CD4-positive, alpha-beta T cell (primary cell): ENCODE results near the gene PRKCA. TPM values are rescaled to one million over a fixed set of nuclear protein-coding genes. Genes with fewer than 3 reads are reported as not detected.

ENCODE experiments used
- ATAC-seq: fragments of 200-7000 bp; cut with Tn5 transposase; one replicate; pipeline ENCODE4 v1.10.0; 2022; ENCODE audit warnings: mild to moderate bottlenecking; ENCODE audit not compliant: poor library complexity
- CTCF ChIA-PET: fragments of 350-600 bp; sonication (Branson Sonifier 250); formaldehyde crosslinking; loops from one replicate; lab custom pipeline; 2021; ENCODE audit warnings: antibody characterized with exemption, inconsistent platforms; lab: Charles Lee
- POLR2A ChIA-PET: fragments of 350-600 bp; sonication (Branson Sonifier 250); formaldehyde crosslinking; loops from one replicate; lab custom pipeline; 2021; ENCODE audit warnings: antibody characterized with exemption, inconsistent platforms; lab: Charles Lee
- DNase-seq, 14 experiments: peaks; one replicate each; pipeline ENCODE4 v3.0.0-alpha.2; 2013 to 2020; ENCODE audit warnings: mixed read lengths in 2 of 14
- H3K27ac ChIP-seq, 2 donors: one replicate each; pipeline versions ENCODE4 v1.5.1 to v1.7.0; 2013; ENCODE audit warnings: low read length in 2 of 2, low read depth in 1 of 2, mild to moderate bottlenecking in 1 of 2
- H3K27me3 ChIP-seq, 2 experiments: 1 replicate in 1 of 2; 2 replicates in 1 of 2; pipeline versions ENCODE4 v1.6.1 to v1.7.0; 2013; ENCODE audit warnings: low read length in 2 of 2, control low read depth in 1 of 2, mild to moderate bottlenecking in 1 of 2, moderate library complexity in 1 of 2; ENCODE audit not compliant: insufficient read depth in 2 of 2, control insufficient read depth in 1 of 2
- H3K36me3 ChIP-seq: one replicate; pipeline ENCODE4 v1.6.1; 2013; ENCODE audit warnings: low read length, control low read depth; ENCODE audit not compliant: insufficient read depth
- H3K4me1 ChIP-seq: one replicate; pipeline ENCODE4 v1.6.1; 2013; ENCODE audit warnings: low read length, control low read depth; ENCODE audit not compliant: insufficient read depth
- H3K4me3 ChIP-seq: one replicate; pipeline ENCODE4 v1.5.1; 2013; ENCODE audit warnings: mild to moderate bottlenecking, low read length, moderate library complexity
- H3K9me3 ChIP-seq, 2 experiments: 1 replicate in 1 of 2; 2 replicates in 1 of 2; pipeline versions ENCODE4 v1.6.1 to v1.7.0; 2013; ENCODE audit warnings: low read length in 2 of 2, mild to moderate bottlenecking in 2 of 2, control low read depth in 1 of 2, moderate library complexity in 1 of 2; ENCODE audit not compliant: control insufficient read depth in 1 of 2, insufficient read depth in 1 of 2
- H3K27ac Mint-ChIP-seq: one replicate; pipeline ENCODE4 v1.8.0; 2020; ENCODE audit warnings: mixed read lengths
- H3K27me3 Mint-ChIP-seq: one replicate; pipeline ENCODE4 v1.8.0; 2021; ENCODE audit warnings: mixed read lengths
- H3K36me3 Mint-ChIP-seq: one replicate; pipeline ENCODE4 v1.8.0; 2021; ENCODE audit warnings: low read depth, mixed read lengths
- H3K4me1 Mint-ChIP-seq: one replicate; pipeline ENCODE4 v1.8.0; 2021; ENCODE audit warnings: low read depth, mixed read lengths
- H3K4me3 Mint-ChIP-seq: one replicate; pipeline ENCODE4 v1.8.0; 2020; ENCODE audit warnings: mild to moderate bottlenecking, mixed read lengths
- H3K9me3 Mint-ChIP-seq: one replicate; pipeline ENCODE4 v1.8.0; 2020; ENCODE audit warnings: mixed read lengths
- CTCF ChIP-seq: fragments of 200-600 bp; IDR thresholded peaks from one replicate; pipeline ENCODE4 v1.8.0; 2022; ENCODE audit warnings: antibody characterized with exemption, mild to moderate bottlenecking
- intact Hi-C, 2 experiments: fragments of 100-400 bp; cut with DNase I in 1 of 2; cut with micrococcal nuclease in 1 of 2; formaldehyde crosslinking; loops; one replicate each; pipeline versions ENCODE4 v1.15.1 to v1.9.0; 2023 to 2025; cut with DNase I, micrococcal nuclease
- total RNA-seq, 174 experiments: library from RNA in 2 of 174; stranded (reverse) in 2 of 174; gene quantifications; one replicate each; pipeline ENCODE4 v1.2.3 and lab custom pipeline; 2021 to 2026

Gene PRKCA
- total RNA-seq, 2 experiments from 2014 or later: 84.8 to 88.6 TPM

- Histone ChIP-seq H3K4me3 (no peak overlapping the region), H3K36me3 (no peaks in the 10 kb centered on the region), H3K27ac (no peak overlapping the region), H3K27me3 (no peaks in the 10 kb centered on the region), H3K4me1 (peaks cover 30% of the 10 kb centered on the region), H3K9me3 (no peaks in the 10 kb centered on the region)
- POLR2A ChIA-PET: interaction anchor here (0.6 to 1.4 kb wide), 2 partner anchors 9 to 196 kb away, joined by 3 read pairs; no protein-coding TSS in a partner anchor
- no peak for TF ChIP-seq CTCF
- intact Hi-C loops: no loop called here
- Mint-ChIP-seq H3K4me1 (peaks cover 61% of the 10 kb centered on the region), H3K27me3 (no peaks in the 10 kb centered on the region), H3K4me3 (peak overlapping the region; percentile 55), H3K27ac (peak overlapping the region; percentile 73), H3K36me3 (peaks cover 33% of the 10 kb centered on the region), H3K9me3 (no peaks in the 10 kb centered on the region)
- ATAC-seq (no peak), DNase-seq (peak in 1 of 14 experiments; percentile 18)
- CTCF ChIA-PET: interaction anchor here (1.1 to 1.5 kb wide), 2 partner anchors 8 to 67 kb away, joined by 3 to 4 read pairs; no protein-coding TSS in a partner anchor
Observed at GRCh38 chr17:66441101-66441661, 138.8 kb downstream of the PRKCA start.

GRCh38 chr17:66443166-66443565 is 140.8 kb downstream of the PRKCA start:
- no peaks in the 10 kb centered on the region for H3K27me3 ChIP-seq
- no peaks in the 10 kb centered on the region for H3K9me3 Mint-ChIP-seq
- ChIA-PET POLR2A (no interaction called here), CTCF (no interaction called here)
- H3K27ac Mint-ChIP-seq: peak overlapping the region; percentile 12
- H3K27me3 Mint-ChIP-seq: no peaks in the 10 kb centered on the region
- DNase-seq: no peak
- no peak overlapping the region for H3K4me3 ChIP-seq
- no peak overlapping the region for H3K4me3 Mint-ChIP-seq
- no peaks in the 10 kb centered on the region for H3K36me3 ChIP-seq
- peaks cover 81% of the 10 kb centered on the region for H3K4me1 Mint-ChIP-seq
- no peaks in the 10 kb centered on the region for H3K9me3 ChIP-seq
- no peak overlapping the region for H3K27ac ChIP-seq
- intact Hi-C loops: no loop called here
- H3K36me3 Mint-ChIP-seq: peaks cover 33% of the 10 kb centered on the region
- H3K4me1 ChIP-seq: peaks cover 11% of the 10 kb centered on the region
- TF ChIP-seq CTCF: no peak
- ATAC-seq: no peak

GRCh38 chr17:66443606-66444005 is 141.2 kb downstream of the PRKCA start:
- Mint-ChIP-seq H3K4me3 (no peak overlapping the region), H3K27ac (no peak overlapping the region), H3K36me3 (peaks cover 33% of the 10 kb centered on the region), H3K4me1 (peaks cover 85% of the 10 kb centered on the region), H3K27me3 (no peaks in the 10 kb centered on the region), H3K9me3 (no peaks in the 10 kb centered on the region)
- no peak for TF ChIP-seq CTCF
- Histone ChIP-seq H3K27me3 (no peaks in the 10 kb centered on the region), H3K36me3 (no peaks in the 10 kb centered on the region), H3K4me1 (peaks cover 9% of the 10 kb centered on the region), H3K4me3 (no peak overlapping the region), H3K27ac (no peak overlapping the region), H3K9me3 (no peaks in the 10 kb centered on the region)
- DNase-seq: no peak
- ATAC-seq: no peak
- intact Hi-C loops: no loop called here
- CTCF ChIA-PET: no interaction called here
- POLR2A ChIA-PET: no interaction called here
